MG63 (cell line): ENCODE data around the gene KRT73. TPM values are rescaled to one million over a fixed set of nuclear protein-coding genes. Genes with fewer than 3 reads are reported as not detected.

Experiments
- DNase-seq: peaks from one replicate; pipeline ENCODE4 v3.0.0-alpha.2; 2020
- H3K27me3 ChIP-seq: fragments of 250-450 bp; sonication (Bioruptor Pico); 2 replicates; pipeline ENCODE4 v1.5.1; 2020; ENCODE audit warnings: mild to moderate bottlenecking, moderate library complexity
- H3K36me3 ChIP-seq: fragments of 250-450 bp; sonication (Bioruptor Pico); 2 replicates; pipeline ENCODE4 v1.5.1; 2020; ENCODE audit warnings: mild to moderate bottlenecking, moderate library complexity
- H3K4me3 ChIP-seq: fragments of 250-450 bp; sonication (Bioruptor Pico); 2 replicates; pipeline ENCODE4 v1.5.1; 2020; ENCODE audit warnings: mild to moderate bottlenecking, moderate library complexity
- H3K9me3 ChIP-seq: fragments of 250-450 bp; sonication (Bioruptor Pico); 2 replicates; pipeline ENCODE4 v1.5.1; 2020; ENCODE audit warnings: mild to moderate bottlenecking, moderate library complexity
- total RNA-seq: library from RNA; depleted of rRNA; stranded (reverse); fragments of >200 nt; shearing (Covaris generic); gene quantifications from 2 replicates; pipeline ENCODE4 v1.2.3, GENCODE V29; 2014; ENCODE audit warnings: low replicate concordance; rRNA removed

KRT73 gene
- total RNA-seq, 1 experiment from 2014 or later = not detected

GRCh38 chr12:52573743-52574142, 44.6 kb downstream of the KRT73 start, which contains the start of gene KRT74:
KRT74 (minus strand) TSS chr12:52573843; CDS start chr12:52573777, 66 bp downstream.
- no peak within 1 kb of the TSS for H3K4me3 ChIP-seq
- DNase-seq = no peak
- H3K9me3 ChIP-seq = no peaks in the 10 kb centered on the region
- H3K36me3 ChIP-seq = no peaks in the 10 kb centered on the region
- no peaks in the 10 kb centered on the region for H3K27me3 ChIP-seq

GRCh38 chr12:52573306-52573705, 45.1 kb downstream of the KRT73 start:
- Histone ChIP-seq H3K36me3 (no peaks in the 10 kb centered on the region), H3K9me3 (no peaks in the 10 kb centered on the region), H3K27me3 (no peaks in the 10 kb centered on the region), H3K4me3 (no peak overlapping the region)
- no peak for DNase-seq

- H3K36me3 ChIP-seq = no peaks in the 10 kb centered on the region
- H3K27me3 ChIP-seq = no peaks in the 10 kb centered on the region
- H3K9me3 ChIP-seq = no peaks in the 10 kb centered on the region
- H3K4me3 ChIP-seq = no peak overlapping the region
- no peak for DNase-seq
Measured at GRCh38 chr12:52570511-52570910, 47.8 kb downstream of the KRT73 start.

- H3K27me3 ChIP-seq = no peaks in the 10 kb centered on the region
- H3K4me3 ChIP-seq = no peak overlapping the region
- no peaks in the 10 kb centered on the region for H3K9me3 ChIP-seq
- no peak for DNase-seq
- no peaks in the 10 kb centered on the region for H3K36me3 ChIP-seq
Measured at GRCh38 chr12:52568111-52568510, 50.2 kb downstream of the KRT73 start.

GRCh38 chr12:52566847-52567291, 51.5 kb downstream of the KRT73 start:
- Histone ChIP-seq H3K4me3 (no peak overlapping the region), H3K36me3 (no peaks in the 10 kb centered on the region), H3K27me3 (no peaks in the 10 kb centered on the region; the same call in 1 of the 2 replicates), H3K9me3 (no peaks in the 10 kb centered on the region)
- DNase-seq = no peak

GRCh38 chr12:52564582-52564981, 53.8 kb downstream of the KRT73 start:
- Histone ChIP-seq H3K27me3 (no peaks in the 10 kb centered on the region; the same call in 1 of the 2 replicates), H3K36me3 (no peaks in the 10 kb centered on the region), H3K9me3 (no peaks in the 10 kb centered on the region), H3K4me3 (no peak overlapping the region)
- DNase-seq = no peak

GRCh38 chr12:52561880-52562449, 56.4 kb downstream of the KRT73 start:
- Histone ChIP-seq H3K9me3 (no peaks in the 10 kb centered on the region), H3K27me3 (no peaks in the 10 kb centered on the region; the same call in 1 of the 2 replicates), H3K4me3 (no peak overlapping the region), H3K36me3 (no peaks in the 10 kb centered on the region)
- DNase-seq = no peak

- Histone ChIP-seq H3K4me3 (no peak overlapping the region), H3K27me3 (no peaks in the 10 kb centered on the region; the same call in 1 of the 2 replicates), H3K36me3 (no peaks in the 10 kb centered on the region), H3K9me3 (no peaks in the 10 kb centered on the region)
- DNase-seq = no peak
Measured at GRCh38 chr12:52559979-52560378, 58.4 kb downstream of the KRT73 start.

GRCh38 chr12:52558781-52559445, 59.4 kb downstream of the KRT73 start:
- no peaks in the 10 kb centered on the region for H3K36me3 ChIP-seq
- no peak overlapping the region for H3K4me3 ChIP-seq
- no peaks in the 10 kb centered on the region for H3K9me3 ChIP-seq
- DNase-seq = no peak
- H3K27me3 ChIP-seq = no peaks in the 10 kb centered on the region; the same call in 1 of the 2 replicates

Other genes starting within 250 kb of the KRT73 start
- not detected in 2 replicates for gene KRT84, start 232.9 kb downstream of the KRT73 start, total RNA-seq
- not detected in 2 replicates for gene KRT82, start 212.2 kb downstream of the KRT73 start, total RNA-seq
- not detected in 2 replicates for gene KRT75, start 184.2 kb downstream of the KRT73 start, total RNA-seq
- not detected in 2 replicates for gene KRT6B, start 166.4 kb downstream of the KRT73 start, total RNA-seq
- not detected in 2 replicates for gene KRT6C, start 144.8 kb downstream of the KRT73 start, total RNA-seq
- not detected in 2 replicates for gene KRT6A, start 125.3 kb downstream of the KRT73 start, total RNA-seq
- 0.23 TPM in 1 of 2 replicates, not detected in the other for gene KRT5, start 98.2 kb downstream of the KRT73 start, total RNA-seq
- gene KRT71, start 65.4 kb downstream of the KRT73 start, total RNA-seq = not detected in 2 replicates
- gene KRT74, start 44.7 kb downstream of the KRT73 start, total RNA-seq = not detected in 2 replicates
- gene KRT72, start 17.1 kb downstream of the KRT73 start, total RNA-seq = not detected in 2 replicates
- not detected in 2 replicates for gene KRT2, start 33.7 kb upstream of the KRT73 start, total RNA-seq
- not detected in 2 replicates for gene KRT1, start 61.8 kb upstream of the KRT73 start, total RNA-seq
- not detected in 2 replicates for gene KRT77, start 85.0 kb upstream of the KRT73 start, total RNA-seq
- gene KRT76, start 158.8 kb upstream of the KRT73 start, total RNA-seq = not detected in 2 replicates
- gene KRT3, start 177.6 kb upstream of the KRT73 start, total RNA-seq = not detected in 2 replicates
- gene KRT4, start 195.6 kb upstream of the KRT73 start, total RNA-seq = not detected in 2 replicates
- not detected in 2 replicates for gene KRT79, start 215.8 kb upstream of the KRT73 start, total RNA-seq
- not detected in 2 replicates for gene KRT78, start 230.4 kb upstream of the KRT73 start, total RNA-seq